Measurements from ENCODE around the gene OSBPL9. TPM values are rescaled to one million over a fixed set of nuclear protein-coding genes. Genes with fewer than 3 reads are reported as not detected.

OSBPL9 gene
- polyA plus RNA-seq, 1 experiment: 68.3 TPM

DNA sequence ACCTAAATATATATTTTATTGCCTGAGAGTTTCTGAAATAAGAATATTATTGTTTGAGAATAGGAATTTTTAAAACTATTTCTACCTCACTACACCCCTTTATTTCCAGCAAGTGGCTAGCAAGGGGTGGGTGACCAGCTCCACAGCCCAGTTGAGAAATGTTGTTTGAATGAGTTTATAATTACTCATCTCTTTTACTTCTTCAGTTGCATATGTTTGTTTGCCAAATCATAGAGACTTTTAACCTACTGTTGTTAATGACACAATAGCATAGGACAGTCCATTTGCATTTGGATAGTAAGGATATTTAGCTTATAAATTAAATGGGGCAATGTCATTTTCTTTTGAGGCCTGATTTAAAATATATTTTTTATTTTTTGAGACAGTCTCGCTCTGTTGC is 133.8 kb downstream of the OSBPL9 start:
- ChIA-PET POLR2A (no interaction called here), CTCF (interaction anchor here (1.5 to 1.8 kb wide), 3 partner anchors 11 to 18 kb away, joined by 3 to 5 read pairs (median 4); no protein-coding TSS in a partner anchor)
- no peaks in the 10 kb centered on the region for H3K27me3 ChIP-seq (ENCODE audit: control insufficient read depth, insufficient read depth, low read length)
- peaks cover 3% of the 10 kb centered on the region; the same call in 1 of the 2 replicates for H3K36me3 ChIP-seq (ENCODE audit: control insufficient read depth, insufficient read depth, low read length)
- H3K4me3 ChIP-seq (ENCODE audit: low read depth, low read length): no peak overlapping the region
- TF ChIP-seq, protein P1, sequence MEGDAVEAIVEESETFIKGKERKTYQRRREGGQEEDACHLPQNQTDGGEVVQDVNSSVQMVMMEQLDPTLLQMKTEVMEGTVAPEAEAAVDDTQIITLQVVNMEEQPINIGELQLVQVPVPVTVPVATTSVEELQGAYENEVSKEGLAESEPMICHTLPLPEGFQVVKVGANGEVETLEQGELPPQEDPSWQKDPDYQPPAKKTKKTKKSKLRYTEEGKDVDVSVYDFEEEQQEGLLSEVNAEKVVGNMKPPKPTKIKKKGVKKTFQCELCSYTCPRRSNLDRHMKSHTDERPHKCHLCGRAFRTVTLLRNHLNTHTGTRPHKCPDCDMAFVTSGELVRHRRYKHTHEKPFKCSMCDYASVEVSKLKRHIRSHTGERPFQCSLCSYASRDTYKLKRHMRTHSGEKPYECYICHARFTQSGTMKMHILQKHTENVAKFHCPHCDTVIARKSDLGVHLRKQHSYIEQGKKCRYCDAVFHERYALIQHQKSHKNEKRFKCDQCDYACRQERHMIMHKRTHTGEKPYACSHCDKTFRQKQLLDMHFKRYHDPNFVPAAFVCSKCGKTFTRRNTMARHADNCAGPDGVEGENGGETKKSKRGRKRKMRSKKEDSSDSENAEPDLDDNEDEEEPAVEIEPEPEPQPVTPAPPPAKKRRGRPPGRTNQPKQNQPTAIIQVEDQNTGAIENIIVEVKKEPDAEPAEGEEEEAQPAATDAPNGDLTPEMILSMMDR (IDR thresholded peaks at IDR 0.05; ENCODE audit: insufficient read depth, low read depth, low read length): no peak
- DNase-seq (ENCODE audit: low read depth): no peak

DNA sequence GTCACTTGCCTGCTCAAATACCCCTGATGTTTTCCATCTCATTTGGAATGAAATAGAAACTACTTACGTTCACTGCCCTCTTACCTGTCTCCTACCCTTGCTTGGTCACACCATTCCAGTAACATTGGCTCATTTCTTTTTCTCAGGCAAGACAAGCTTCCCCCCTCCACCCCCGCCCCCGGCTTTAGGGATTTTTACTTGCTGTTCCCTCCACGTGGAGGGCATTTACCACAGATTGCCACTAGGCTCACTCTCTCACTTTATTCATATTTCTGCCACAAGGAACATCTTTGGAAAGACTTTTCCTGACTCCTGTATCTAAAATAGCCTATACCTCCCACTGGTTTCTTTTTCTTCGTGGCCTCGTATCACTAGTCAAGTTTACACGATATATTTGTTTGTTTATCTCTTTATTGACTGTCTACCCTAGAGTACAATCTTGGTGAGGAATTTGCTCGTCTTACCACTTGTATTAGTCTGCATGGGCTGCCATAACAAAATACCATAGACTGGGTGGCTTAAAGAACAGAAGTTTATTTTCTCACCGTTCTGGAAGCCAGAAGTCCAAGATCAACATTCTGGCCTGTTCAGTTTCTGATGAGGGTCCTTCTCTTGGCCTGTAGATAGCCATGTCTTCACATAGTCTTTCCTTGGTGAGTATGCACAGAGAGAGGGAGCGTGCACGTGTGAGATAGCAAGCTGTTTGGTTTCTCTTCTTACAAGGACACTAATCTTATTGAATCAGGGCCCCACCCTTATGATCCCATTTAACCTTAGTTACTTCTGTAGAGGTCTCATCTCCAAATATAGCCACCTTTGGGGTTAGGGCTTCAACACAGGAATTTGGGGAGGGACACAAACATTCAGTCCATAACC is 135.4 kb downstream of the OSBPL9 start:
- ChIA-PET CTCF (interaction anchor here (1.6 to 1.8 kb wide), 2 partner anchors 9 to 17 kb away, joined by 4 to 5 read pairs; no protein-coding TSS in a partner anchor), POLR2A (no interaction called here)
- no peaks in the 10 kb centered on the region for H3K27me3 ChIP-seq (ENCODE audit: control insufficient read depth, insufficient read depth, low read length)
- TF ChIP-seq, protein P1 (IDR thresholded peaks at IDR 0.05; ENCODE audit: insufficient read depth, low read depth, low read length): no peak
- peaks cover 3% of the 10 kb centered on the region; the same call in 1 of the 2 replicates for H3K36me3 ChIP-seq (ENCODE audit: control insufficient read depth, insufficient read depth, low read length)
- no peak overlapping the region for H3K4me3 ChIP-seq (ENCODE audit: low read depth, low read length)
- DNase-seq (ENCODE audit: low read depth): no peak

DNA sequence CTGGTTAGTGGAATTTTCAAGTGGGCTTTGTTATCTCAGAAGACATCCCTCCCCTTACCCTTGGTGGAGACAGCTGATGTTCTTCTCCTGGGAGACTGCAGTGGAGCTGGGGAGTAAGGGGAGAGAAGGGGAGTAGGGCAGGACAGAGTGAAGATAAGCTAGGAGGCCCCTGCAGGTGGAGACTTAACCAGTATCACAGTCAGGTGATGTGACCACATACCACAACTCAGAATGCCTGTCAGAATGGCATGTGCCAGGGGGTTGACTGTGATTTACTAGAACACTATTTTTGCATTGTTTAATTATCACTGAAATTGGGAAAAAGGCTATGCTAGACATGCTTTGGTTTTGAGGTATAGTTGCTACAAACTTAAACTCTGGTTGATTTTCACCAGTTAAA is 137.1 kb downstream of the OSBPL9 start:
- CTCF ChIA-PET: interaction anchor here (0.5 kb wide), 1 partner anchor 157 kb away, joined by 3 read pairs; no protein-coding TSS in a partner anchor
- DNase-seq (ENCODE audit: low read depth): no peak
- TF ChIP-seq, protein P1 (IDR thresholded peaks at IDR 0.05; ENCODE audit: insufficient read depth, low read depth, low read length): no peak
- POLR2A ChIA-PET: no interaction called here
- H3K27me3 ChIP-seq (ENCODE audit: control insufficient read depth, insufficient read depth, low read length): no peaks in the 10 kb centered on the region
- peaks cover 3% of the 10 kb centered on the region; the same call in 1 of the 2 replicates for H3K36me3 ChIP-seq (ENCODE audit: control insufficient read depth, insufficient read depth, low read length)
- no peak overlapping the region for H3K4me3 ChIP-seq (ENCODE audit: low read depth, low read length)

DNA sequence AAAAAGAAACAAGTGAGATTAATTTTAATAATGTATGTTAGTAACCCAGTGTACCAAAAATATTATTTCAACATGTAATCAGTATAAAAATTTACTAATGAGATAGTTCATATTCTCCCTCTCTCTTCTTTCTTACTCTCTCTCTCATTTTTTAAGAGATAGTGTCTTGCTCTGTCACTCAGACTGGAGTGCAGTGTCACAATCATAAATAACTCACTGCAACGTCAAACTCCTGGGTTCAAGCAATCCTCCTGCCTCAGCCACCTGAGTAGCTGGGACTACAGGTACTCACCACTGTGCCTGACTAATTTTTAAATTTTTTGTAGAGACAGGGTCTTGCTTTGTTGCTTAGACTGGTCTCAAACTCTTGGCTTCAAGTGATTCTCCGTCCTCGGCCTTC is 137.8 kb downstream of the OSBPL9 start:
- Histone ChIP-seq H3K4me3 (ENCODE audit: low read depth, low read length) (no peak overlapping the region), H3K36me3 (ENCODE audit: control insufficient read depth, insufficient read depth, low read length) (peaks cover 3% of the 10 kb centered on the region; the same call in 1 of the 2 replicates), H3K27me3 (ENCODE audit: control insufficient read depth, insufficient read depth, low read length) (no peaks in the 10 kb centered on the region)
- POLR2A ChIA-PET: no interaction called here
- DNase-seq (ENCODE audit: low read depth): no peak
- CTCF ChIA-PET: no interaction called here
- TF ChIP-seq, protein P1 (IDR thresholded peaks at IDR 0.05; ENCODE audit: insufficient read depth, low read depth, low read length): no peak

DNA sequence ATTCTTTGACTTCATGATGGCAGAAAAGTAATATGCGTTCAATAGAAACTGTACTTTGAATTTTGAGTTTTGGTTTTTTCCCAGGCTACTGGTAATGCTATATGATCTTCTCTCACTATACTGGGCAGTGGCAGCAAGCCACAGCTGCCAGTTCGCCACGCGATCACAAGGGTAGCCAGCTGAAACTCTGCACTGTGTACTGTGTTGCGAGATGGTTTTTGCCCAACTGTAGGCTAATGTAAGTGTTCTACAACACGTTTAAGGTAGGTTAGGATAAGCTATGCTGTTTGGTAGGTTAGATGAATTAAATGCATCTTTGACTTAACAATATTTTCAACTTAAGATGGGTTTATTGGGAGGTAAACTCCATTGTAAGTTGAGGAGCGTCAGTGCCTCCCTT is 138.5 kb downstream of the OSBPL9 start:
- peaks cover 3% of the 10 kb centered on the region; the same call in 1 of the 2 replicates for H3K36me3 ChIP-seq (ENCODE audit: control insufficient read depth, insufficient read depth, low read length)
- H3K4me3 ChIP-seq (ENCODE audit: low read depth, low read length): no peak overlapping the region
- no peak for DNase-seq (ENCODE audit: low read depth)
- TF ChIP-seq, protein P1 (IDR thresholded peaks at IDR 0.05; ENCODE audit: insufficient read depth, low read depth, low read length): no peak
- POLR2A ChIA-PET: no interaction called here
- CTCF ChIA-PET: interaction anchor here (2.5 kb wide), 1 partner anchor 13 kb away, joined by 6 read pairs; no protein-coding TSS in a partner anchor
- no peaks in the 10 kb centered on the region for H3K27me3 ChIP-seq (ENCODE audit: control insufficient read depth, insufficient read depth, low read length)

Data from BJ (cell line).